CD4-positive, alpha-beta T cell treated with Interleukin-1 beta for 1 hour (primary cell): ENCODE measurements around the gene FGF14.

Experiments used
- DNase-seq, 2 donors: peaks; one replicate each; pipeline ENCODE4 v3.0.0-alpha.2; 2020 to 2022

The FGF14 gene

DNA sequence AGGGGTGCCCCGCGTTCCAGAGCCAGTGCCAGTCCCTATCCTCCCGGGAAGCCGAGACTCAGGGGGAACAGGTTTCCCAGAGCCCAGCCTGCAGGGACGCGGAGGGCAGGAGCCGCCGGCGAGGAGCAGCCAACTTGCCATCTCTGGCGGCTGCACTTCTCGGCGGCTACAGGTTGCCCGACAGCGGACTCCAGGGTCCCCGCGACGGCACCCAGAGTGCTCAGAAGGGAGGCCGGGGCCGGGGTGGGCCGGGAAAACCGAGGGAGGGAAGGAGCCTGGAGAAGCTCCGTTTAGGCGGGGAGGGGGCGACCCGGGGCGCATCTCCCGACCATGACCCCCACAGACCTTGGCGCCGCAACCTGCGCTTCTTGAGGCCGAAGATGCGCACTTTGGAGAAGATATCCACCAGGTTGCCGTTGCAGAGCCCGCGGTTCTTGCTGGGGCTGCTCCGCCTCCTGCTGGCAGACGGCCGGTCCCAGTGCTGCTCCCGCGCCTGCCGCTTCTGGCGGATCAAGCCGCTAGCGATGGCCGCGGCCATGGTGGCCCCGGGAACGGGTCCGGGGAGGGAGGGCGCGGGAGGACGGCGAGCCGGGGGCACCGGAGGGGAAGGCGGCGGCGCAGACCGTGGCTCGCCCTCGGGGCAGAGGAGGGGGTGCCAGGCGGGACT is 485.6 kb downstream of the FGF14 start:
- no peak for DNase-seq

DNA sequence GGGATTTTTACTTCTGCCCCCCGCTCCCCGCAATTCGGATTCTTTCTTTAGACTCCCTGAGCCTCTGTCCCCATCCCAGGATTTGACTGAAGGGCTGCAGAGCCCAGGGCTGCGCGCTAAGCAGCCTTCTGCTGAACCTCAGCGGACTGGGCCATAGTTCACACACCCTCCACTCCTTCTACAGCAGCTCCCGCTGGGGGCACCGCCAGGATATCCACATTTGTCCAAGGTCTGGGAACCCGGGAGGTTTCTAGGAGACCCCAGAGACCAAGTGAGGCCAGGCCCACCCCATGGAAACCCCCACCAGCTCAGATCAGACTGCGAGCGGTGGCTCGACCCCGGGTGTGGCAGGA is 486.1 kb downstream of the FGF14 start:
- DNase-seq, result no peak

DNA sequence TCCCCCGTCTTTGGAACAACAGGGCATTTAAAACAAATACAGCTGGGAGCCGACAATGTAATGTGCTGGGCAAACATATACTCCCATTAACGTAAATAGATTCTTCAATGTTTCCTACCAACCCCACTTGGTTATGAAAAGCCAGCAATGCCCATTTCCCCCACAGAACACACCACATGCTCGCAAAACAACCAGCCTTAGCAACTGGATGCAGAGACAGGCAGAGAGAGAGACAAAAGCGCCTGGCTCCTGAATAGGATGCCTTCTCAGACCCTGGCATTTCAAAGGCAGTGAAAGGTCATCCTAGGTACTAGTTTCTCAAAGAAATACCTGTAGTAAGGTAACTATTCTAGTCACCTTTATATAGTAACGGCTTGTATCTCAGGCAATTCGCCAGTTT is 486.5 kb downstream of the FGF14 start:
- DNase-seq, result no peak

DNA sequence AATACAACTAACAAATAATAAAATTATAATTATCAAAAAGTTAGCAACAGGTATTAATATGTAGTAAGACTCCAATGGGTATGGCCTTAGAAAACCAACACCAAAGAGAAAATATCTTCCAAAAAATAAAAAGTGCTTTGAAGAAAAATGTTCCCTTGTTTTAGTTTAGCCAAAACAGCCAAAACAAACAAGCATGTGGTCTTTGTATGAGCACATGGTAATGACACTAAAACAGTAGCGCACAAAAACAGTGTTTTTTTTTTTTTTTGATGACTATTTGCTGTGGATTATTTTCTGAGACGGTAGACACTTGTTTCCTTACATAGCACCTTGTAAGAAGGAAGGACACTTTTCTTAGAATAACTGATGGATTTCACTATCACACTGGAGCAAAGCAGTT is 490.1 kb downstream of the FGF14 start:
- DNase-seq, result no peak

DNA sequence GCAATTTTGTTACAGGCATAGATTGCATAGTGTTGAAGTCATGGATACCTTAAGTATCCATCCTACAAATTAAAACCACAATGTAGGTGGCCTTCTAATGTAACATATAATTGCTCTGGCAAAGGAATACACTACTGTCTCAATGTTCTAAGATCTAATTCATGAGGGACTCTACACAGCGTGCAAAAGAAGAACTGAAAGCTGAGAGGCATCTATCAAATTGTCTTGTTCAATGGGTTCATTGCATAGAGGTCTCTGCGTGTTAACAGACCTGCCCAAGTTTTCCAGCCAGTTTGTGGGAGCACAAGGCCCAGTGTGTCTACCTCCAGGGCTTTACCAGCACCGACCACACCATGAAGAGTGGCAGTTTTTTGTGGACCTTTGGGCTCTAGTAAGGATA is 498.0 kb downstream of the FGF14 start:
- no peak for DNase-seq

DNA sequence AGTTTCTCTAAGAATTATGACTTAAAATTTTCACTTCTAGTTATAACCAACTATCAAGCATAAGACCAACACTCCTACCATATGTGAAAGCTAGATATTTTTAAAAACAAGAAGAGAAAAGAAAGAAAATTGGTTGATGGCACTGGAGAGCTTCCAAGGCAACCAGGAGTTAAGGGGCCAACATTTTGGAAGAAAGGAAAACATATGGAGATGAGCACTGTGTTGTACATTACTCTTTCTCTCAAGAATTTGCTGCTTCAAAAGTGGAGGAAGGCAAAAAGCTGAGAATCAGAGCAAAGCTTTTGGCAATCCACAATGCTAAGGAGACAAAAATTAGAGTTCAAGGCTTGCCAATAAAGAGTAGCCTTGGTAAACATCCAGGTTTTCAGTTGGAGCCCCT is 503.2 kb downstream of the FGF14 start:
- no peak for DNase-seq

DNA sequence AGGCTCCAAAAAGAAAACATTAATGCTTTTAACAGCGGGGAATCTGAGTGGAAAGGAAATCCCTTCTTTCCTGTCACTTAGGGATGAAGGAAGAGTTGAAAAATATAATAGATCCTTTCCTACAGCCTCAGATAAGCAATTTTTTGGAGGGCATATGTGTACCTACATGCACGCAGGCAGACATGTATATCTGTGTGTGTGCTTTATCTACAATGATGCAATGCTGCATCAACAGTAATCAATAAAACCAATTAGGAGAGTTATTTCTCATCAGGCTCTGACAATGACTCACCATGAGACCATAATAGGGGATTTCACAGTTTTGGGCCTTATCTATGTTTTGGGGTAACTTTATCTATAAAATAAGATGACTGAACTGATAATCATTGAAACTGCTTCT is 505.3 kb downstream of the FGF14 start:
- no peak for DNase-seq

DNA sequence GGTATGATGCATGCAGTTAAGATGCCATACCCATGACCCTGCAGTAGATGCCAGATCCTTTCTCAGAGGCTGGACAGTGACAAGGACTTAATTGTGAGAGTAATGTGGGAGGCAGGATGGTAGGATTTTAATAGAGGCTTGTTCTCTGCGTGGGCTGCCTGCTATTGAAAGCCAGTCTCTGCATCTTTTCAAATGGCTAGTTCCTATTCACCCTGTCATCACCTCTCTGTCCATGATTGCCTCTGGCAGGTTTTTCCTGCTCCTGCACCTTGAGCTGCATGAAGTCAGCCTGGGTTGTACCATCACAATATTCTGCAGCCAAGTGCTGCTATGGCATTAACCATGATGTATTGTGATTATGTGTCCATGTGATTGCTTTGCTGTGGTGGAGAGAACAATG is 508.8 kb downstream of the FGF14 start:
- DNase-seq, result no peak

DNA sequence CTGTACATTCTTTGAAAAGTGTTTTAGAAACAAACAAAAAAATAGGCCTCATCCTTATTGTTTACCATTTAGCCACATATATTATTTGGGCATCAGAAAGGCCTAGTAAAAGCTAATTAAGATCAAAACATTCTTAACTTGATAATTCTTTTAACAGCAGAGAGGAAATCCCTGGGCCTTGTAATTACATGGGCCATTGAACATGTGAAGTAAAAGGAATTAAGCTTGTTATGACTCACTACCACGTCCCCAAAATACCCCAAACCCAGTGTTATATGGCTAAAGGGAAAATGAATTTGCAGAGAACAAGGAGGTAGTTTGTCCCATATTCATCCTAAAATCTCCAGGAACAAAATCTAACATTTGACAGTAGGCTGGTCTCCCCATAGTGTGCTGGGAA is 509.6 kb downstream of the FGF14 start:
- DNase-seq, result no peak

DNA sequence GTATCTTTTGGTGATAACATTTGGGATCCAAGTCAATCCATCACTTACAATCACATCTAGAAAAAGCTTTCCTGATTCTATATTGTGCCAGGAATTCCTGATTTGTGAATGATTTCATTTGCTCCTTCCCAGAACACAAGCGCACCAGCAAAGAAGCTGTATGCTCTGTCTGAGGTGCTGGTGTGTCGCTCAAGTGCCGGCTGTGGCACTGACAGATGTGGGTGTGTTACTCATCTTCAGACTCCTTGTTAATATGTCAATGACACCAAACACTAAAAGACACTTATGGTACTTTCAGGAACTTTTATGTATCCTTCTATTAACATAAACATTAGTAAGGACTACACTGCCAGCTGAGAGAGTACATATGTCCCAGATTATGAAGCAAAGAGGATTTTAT is 520.3 kb downstream of the FGF14 start:
- no peak for DNase-seq

DNA sequence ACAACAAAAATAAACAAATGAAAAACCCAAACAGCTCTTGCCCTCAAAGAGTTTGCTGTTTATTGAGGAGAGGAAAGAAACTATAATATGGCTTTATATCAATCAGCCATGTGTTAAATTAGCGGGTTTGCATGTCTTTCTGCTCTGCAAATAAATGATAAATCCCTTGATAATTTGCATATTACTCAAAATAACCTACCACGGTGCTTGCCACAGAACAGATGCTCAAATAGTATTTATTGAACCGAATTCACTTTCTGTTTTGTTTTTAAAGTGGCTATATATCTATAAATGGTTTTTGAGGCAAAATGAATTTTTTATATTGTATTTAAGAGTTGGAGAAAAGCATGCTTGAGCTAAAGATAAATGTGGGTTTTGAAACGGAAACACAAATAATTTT is 521.3 kb downstream of the FGF14 start:
- DNase-seq, result no peak

DNA sequence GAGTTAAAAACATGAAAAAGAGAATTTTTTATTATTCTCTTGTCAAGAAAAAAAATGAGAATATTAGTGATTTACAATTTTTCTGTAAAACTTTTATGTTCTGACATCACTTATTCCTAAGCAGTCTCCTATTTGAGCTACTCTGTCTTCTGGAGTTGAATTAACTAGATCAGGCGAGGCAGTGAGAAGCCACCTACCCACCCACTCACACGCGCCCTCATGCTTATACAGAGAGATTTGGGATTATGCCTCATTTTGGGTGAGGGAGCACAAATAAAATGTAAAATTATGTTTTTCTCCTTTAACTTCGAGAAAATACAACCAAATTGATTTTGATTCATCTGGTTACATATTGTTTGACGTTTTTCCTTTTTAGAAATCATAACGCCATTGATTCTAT is 524.9 kb downstream of the FGF14 start:
- no peak for DNase-seq

DNA sequence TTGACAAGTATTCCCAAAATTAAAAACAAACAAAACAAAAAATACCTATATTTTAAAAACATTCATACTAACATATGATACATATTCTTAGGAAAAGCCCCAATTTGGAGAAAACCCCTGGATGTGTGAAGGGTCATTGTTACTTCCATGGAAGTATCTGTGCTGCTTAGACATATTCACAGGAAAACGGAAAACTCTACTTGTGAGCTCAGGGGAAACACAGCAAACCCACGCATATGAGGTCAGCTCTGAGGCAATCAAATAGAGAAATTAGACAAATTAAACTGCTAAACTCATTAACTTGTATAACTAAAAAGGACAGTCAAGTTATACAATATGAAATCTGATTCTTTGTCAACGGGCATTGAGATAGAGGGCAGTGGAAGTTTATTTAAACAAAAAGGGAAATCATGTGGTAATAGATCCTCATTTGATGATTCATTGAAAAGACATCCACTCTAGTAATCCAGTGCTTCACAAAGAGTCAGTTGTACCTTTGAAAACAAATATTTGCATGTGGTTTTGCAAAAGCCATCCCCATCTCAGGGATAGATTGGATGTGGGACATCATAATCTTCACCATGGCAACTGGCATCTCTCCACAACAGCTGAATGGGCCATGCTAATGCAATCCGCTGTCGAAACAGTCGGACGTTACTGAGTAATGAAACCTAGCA is 526.0 kb downstream of the FGF14 start:
- no peak for DNase-seq

DNA sequence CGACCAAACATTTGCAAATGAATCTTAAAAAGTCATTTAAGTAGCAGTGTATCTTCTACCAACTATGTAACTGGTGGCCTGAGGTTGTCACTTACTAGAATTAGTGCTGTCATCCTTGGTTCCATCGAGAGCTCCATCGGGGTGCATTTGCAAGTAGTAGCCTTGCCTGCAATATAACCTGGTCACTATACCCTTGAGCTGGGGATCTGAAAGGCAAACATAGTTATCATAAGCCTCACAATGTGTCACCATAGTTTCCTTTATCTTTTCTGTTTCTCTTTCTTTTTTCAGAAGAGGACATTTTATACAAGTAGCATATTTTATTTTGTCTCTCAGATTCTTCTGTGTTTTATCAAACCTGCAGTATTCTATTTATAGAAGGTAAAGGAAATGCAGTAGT is 526.8 kb downstream of the FGF14 start:
- DNase-seq, result no peak

DNA sequence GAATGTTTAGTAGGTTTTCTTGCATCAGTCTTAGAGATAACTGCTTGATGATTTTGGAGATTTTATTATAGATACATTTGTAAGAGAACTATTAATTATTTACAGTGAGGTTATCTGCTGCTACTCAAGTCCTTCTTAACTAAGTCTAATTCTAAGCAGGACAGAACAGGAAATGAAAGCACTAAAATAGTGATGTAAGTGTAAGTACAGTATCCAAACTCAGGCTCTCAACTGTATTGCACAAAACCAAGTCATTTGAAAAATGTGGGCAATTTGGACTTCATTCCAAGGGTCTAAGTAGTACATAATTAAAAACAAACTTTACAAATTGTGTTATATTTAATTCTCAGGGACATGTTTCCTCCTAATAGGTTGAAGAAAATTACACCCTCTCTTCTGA is 532.3 kb downstream of the FGF14 start:
- no peak for DNase-seq

DNA sequence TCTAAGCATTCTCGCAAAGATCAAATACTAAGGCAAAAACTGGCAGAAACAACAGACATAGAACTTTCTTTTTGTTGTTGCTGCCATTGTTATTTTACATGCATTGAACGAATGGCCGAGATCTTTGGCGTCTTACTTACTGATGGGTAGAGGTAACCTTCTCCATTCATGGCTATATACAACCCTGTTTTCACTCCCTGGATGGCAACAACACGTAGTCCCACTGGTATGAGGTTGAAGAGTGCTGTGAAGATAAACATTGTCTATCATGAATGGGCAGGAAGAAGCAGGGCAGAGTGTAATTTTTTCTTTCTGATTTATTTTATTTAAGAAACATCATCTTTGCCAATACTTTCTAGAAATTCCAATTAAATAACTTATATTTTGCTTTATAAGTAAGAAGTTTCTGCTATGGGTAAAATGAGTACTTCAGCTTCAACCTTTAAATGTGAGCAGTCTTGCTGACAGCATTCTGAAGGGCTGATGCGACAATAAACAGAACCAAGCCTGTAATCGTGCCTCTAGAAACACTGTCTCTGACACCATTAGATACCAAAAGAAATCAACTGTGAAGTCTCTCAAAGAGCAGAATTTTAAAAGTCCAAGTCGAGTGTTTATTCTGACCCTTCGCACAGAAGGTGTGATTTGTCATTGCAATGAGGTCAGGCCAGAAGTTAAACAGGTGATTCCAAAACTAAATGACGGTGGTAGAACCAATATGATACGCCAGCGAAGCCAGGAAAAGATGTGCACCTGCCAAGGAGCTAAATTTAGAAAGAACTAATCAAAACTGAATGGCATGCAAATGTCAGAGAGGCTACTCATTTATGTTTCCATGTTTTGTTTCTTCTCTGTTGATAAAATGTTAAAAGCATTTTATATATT is 533.0 kb downstream of the FGF14 start:
- no peak for DNase-seq

DNA sequence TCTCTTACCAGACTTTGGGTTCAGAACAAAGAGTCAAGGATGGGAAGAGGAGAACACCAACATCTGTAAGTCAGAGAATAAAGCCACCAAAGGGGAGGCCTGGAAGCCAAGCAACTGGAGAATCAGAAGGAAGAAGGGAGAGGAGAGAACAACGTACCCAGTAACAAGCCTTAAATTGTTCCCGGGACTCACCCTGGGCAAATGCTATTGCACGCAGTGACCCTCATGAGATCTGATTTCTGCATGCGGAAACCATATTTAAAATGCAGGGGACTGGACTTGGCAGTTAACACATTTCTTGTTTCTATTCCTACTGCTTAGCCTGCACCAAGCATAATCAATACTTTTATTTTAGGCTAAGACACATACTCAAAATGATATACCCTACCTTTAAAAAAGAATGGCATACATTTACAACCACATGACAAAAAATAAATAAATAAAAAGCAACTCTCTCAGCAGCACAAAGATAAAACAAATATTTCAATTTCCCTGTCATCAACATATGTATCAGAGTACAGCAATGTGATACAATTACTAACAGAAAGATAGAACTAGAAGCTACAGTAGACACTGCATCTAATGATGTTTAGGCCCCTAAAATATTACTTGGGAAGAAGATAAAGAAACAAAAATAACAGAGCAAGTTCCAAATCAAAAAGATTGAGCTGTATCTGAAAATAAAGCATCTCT is 534.8 kb downstream of the FGF14 start:
- DNase-seq, result no peak

DNA sequence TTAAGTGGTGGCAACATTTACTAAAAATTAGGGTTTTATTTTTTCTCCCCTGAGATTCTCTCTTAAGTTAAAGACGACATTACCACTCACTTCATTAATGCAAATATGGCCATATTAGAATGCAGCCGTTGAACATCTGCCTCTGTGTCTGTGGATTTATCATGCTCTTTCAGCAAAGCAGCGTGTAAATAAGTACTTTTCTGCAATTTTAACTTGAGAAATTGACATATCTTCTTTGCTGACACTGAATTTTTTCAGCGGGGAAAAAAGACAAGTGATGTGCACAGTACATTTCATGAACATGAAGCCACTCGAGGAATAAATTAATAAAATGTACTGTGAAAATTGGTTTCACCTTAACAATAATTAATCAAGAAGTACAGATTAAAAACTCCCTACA is 543.0 kb downstream of the FGF14 start:
- no peak for DNase-seq

DNA sequence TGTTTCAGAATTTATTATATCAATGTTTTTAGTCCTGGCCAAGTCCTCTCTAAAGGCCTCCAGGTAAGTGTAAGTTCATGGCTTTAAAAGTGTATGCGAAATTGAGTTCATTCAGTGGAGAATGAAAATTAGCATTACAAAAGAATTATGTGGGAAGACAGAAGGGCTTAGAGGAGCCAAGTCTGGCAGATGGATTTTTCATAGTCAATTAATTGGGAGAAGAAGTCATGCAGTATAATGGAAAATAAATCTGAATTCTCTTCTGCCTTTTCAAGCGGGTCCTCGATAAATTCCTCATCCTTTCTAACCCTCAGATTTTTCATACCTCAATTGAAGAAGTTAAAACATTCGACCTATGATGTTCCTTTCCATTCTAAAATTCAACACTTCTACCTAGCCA is 555.1 kb downstream of the FGF14 start:
- DNase-seq, result no peak

DNA sequence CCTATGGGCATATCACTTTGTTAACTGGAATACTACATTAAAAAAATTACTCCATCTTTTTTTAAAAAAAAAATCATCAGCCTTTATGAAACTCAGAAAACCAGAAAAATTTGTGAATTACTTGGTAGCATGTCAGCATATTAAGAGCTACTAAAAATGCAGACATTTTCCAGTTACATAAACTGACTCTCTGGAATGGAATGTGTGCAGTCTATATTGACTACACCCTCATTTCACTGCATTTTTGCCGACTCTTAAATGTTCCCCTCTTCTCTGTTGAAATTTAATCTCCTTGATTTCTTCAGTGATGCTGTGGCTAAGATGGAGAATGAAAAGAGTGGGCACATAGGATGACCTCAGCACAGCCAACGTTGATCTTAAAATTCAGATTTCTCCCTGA is 555.6 kb downstream of the FGF14 start:
- DNase-seq, result no peak

DNA sequence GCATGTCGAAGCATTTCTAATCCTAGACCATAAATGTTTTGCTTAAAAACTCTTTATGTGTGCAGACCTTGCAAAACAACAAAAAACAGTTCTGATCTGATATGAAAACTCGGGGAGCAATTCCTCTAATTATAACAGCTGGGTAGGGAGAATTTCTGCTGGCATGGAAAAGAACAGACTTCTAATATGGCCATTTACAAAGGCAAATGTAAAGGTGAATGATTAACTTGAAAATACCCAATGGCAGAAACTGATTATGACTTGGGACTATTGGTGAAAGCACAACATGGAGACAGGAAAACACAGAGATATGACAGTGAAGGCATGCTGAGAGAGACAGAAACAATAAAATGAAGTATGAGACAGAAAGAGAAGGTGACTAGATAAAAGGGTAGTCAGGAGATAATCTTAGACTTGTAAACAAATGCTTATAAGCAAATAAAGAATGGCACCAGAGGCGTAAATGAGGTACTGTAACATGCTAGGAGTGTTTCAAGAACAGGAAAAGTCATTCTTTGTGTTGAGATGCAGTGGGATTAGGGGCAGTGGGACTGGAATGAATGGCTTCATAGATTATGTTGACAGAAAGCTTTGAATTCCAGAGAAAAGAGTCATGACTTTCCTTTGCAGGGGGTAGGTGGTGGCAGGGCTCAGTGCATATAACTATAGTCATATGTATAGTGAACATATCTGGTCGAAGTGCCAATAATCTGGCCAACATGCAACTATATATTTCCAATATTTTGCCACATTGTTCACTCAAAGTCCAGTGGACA is 556.4 kb downstream of the FGF14 start:
- DNase-seq, result no peak

DNA sequence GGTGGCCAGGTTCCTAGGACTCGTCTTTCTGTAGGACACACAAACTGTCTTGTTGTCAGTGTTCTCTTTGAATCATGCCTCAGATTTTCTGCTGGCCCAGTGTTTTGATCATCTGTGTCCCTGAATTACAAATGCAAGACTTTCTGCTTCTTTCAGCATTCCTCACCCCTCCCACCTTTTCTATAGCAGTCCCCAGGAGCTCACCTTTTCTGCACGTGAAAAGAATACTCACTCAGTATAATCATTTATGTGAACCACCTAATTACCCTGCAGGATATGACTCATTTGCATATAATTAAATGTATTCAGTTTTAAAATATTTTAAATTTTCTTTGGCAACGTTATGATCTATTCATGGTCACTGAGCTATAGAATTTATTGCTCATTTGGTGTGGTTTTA is 560.1 kb downstream of the FGF14 start:
- DNase-seq, result no peak

DNA sequence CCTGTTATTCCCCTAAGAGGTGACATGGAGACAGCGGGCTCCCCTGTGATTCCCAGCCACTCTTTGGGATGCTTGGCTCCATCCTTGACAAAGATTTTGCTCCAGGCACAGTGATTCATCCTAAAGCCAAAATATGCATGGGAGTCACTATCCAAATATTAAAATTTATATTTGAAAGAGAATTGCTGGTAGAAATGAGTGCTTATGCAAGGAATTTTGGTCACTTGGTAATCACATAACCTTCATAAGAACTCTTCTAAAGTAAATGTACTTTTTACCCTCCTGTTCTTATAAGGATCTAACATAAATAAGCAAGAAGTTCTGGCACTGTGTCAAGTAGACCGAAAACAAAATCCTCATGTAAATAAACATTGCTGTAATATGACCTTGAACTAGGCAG is 563.5 kb downstream of the FGF14 start:
- DNase-seq, result no peak
